Renal pelvis (tissue), 4 donors: ENCODE measurements around the gene GALNT7. TPM values are rescaled to one million over a fixed set of nuclear protein-coding genes. Genes with fewer than 3 reads are reported as not detected.

Experiments used
- DNase-seq: peaks from one replicate; pipeline ENCODE4 v3.0.0-alpha.2; 2013
- polyA plus RNA-seq, 3 donors: library from polyadenylated mRNA; unstranded; fragments of 120-200 nt; gene quantifications; one replicate each; pipeline ENCODE4 v1.2.1, GENCODE V29; 2013; ENCODE audit not compliant: insufficient read length in 3 of 3

The GALNT7 gene
- polyA plus RNA-seq, 3 donors = 30.8 to 40.0 (median 37.9) TPM

GRCh38 chr4:173289353-173289727 is 120.7 kb downstream of the GALNT7 start:
- no peak for DNase-seq

- DNase-seq = no peak
Observed at GRCh38 chr4:173291899-173292298, 123.3 kb downstream of the GALNT7 start.

- DNase-seq = no peak
Observed at GRCh38 chr4:173293663-173294062, 125.1 kb downstream of the GALNT7 start.

GRCh38 chr4:173294444-173294843 is 125.8 kb downstream of the GALNT7 start:
- DNase-seq = no peak

- DNase-seq = peak; percentile 45
Observed at GRCh38 chr4:173301518-173302201, 133.0 kb downstream of the GALNT7 start.

- no peak for DNase-seq
Observed at GRCh38 chr4:173307778-173308177, 139.2 kb downstream of the GALNT7 start.

GRCh38 chr4:173311368-173311767 is 142.8 kb downstream of the GALNT7 start:
- DNase-seq = no peak

GRCh38 chr4:173314715-173315114 is 146.1 kb downstream of the GALNT7 start:
- DNase-seq = no peak

- no peak for DNase-seq
Observed at GRCh38 chr4:173316060-173316459, 147.4 kb downstream of the GALNT7 start.

GRCh38 chr4:173317004-173317403 is 148.4 kb downstream of the GALNT7 start:
- no peak for DNase-seq

- no peak for DNase-seq
Observed at GRCh38 chr4:173318240-173318639, 149.6 kb downstream of the GALNT7 start.

GRCh38 chr4:173318648-173319211 is 150.1 kb downstream of the GALNT7 start:
- peak; percentile 23 for DNase-seq

GRCh38 chr4:173319696-173320095 is 151.1 kb downstream of the GALNT7 start:
- DNase-seq = no peak

GRCh38 chr4:173325007-173325736 is 156.6 kb downstream of the GALNT7 start:
- DNase-seq = no peak

- DNase-seq = no peak
Observed at GRCh38 chr4:173328236-173328901, 159.8 kb downstream of the GALNT7 start.

- no peak for DNase-seq
Observed at GRCh38 chr4:173330590-173330989, 162.0 kb downstream of the GALNT7 start.

- DNase-seq = no peak
Observed at GRCh38 chr4:173332021-173332487, 163.4 kb downstream of the GALNT7 start.

- DNase-seq = peak; percentile 3
Observed at GRCh38 chr4:173332963-173333657, 164.5 kb downstream of the GALNT7 start.

- peak; percentile 45 for DNase-seq
Observed at GRCh38 chr4:173333658-173334084, 165.1 kb downstream of the GALNT7 start.

GRCh38 chr4:173334085-173334890 is 165.7 kb downstream of the GALNT7 start, which contains the start of gene HMGB2:
Gene HMGB2 (minus strand): TSS chr4:173334358. CDS start chr4:173333649, 709 bp downstream.
- DNase-seq = peak; percentile 100
